Liver (tissue), 9 donors: ENCODE data around the gene OR52A1. TPM values are rescaled to one million over a fixed set of nuclear protein-coding genes. Genes with fewer than 3 reads are reported as not detected.

Source experiments
- DNase-seq: peaks from one replicate; pipeline ENCODE4 v3.0.0-alpha.2; 2017; ENCODE audit warnings: low spot score
- H3K27ac ChIP-seq, 2 donors: one replicate each; pipeline ENCODE4 v1.7.0; 2013; ENCODE audit warnings: inconsistent platforms in 2 of 2, low read length in 2 of 2, control low read depth in 1 of 2, low read depth in 1 of 2, mild to moderate bottlenecking in 1 of 2
- H3K27me3 ChIP-seq, 4 donors: one replicate each; pipeline versions ENCODE4 v1.6.1 to v1.7.0; 2013; ENCODE audit warnings: low read length in 3 of 4, inconsistent platforms in 1 of 4, mild to moderate bottlenecking in 1 of 4, moderate library complexity in 1 of 4; ENCODE audit not compliant: control insufficient read depth in 4 of 4, insufficient read depth in 4 of 4
- H3K36me3 ChIP-seq, 4 donors: one replicate each; pipeline versions ENCODE4 v1.6.1 to v1.7.0; 2013; ENCODE audit warnings: low read length in 3 of 4, mild to moderate bottlenecking in 3 of 4, low read depth in 1 of 4, moderate library complexity in 1 of 4; ENCODE audit not compliant: control insufficient read depth in 4 of 4, insufficient read depth in 3 of 4
- H3K4me1 ChIP-seq, 4 donors: one replicate each; pipeline versions ENCODE4 v1.6.1 to v1.7.0; 2013; ENCODE audit warnings: low read length in 3 of 4, mild to moderate bottlenecking in 3 of 4, moderate library complexity in 1 of 4; ENCODE audit not compliant: control insufficient read depth in 4 of 4, insufficient read depth in 4 of 4
- H3K4me3 ChIP-seq, 3 donors: one replicate each; pipeline versions ENCODE4 v1.6.1 to v1.7.0; 2013; ENCODE audit warnings: low read length in 3 of 3, control low read depth in 1 of 3, low read depth in 1 of 3, mild to moderate bottlenecking in 1 of 3
- H3K9ac ChIP-seq, 2 donors: one replicate each; pipeline ENCODE4 v1.7.0; 2013; ENCODE audit warnings: low read length in 2 of 2, mild to moderate bottlenecking in 2 of 2, moderate library complexity in 2 of 2, control low read depth in 1 of 2, low read depth in 1 of 2
- H3K9me3 ChIP-seq, 4 donors: one replicate each; pipeline versions ENCODE4 v1.6.1 to v1.7.0; 2013; ENCODE audit warnings: low read length in 3 of 4; ENCODE audit not compliant: control insufficient read depth in 4 of 4
- ATF3 ChIP-seq: IDR thresholded peaks from 2 replicates; pipeline ENCODE4 v1.6.1; 2016; ENCODE audit warnings: antibody characterized with exemption
- CTCF ChIP-seq: fragments of 150-350 bp; IDR thresholded peaks from 2 replicates; pipeline ENCODE4 v1.5.1; 2017; ENCODE audit warnings: improper control_type of control experiment, low read depth, low read length; ENCODE audit not compliant: missing input control
- EGR1 ChIP-seq, 2 donors: IDR thresholded peaks; 2 replicates each; pipeline ENCODE4 v1.6.1; 2016 to 2018; ENCODE audit warnings: antibody characterized with exemption in 2 of 2, low read depth in 2 of 2
- FOXA1 ChIP-seq: IDR thresholded peaks from 2 replicates; pipeline ENCODE4 v1.6.1; 2016; ENCODE audit warnings: antibody characterized with exemption
- FOXA2 ChIP-seq: IDR thresholded peaks from 2 replicates; pipeline ENCODE4 v1.6.1; 2016; ENCODE audit warnings: antibody characterized with exemption
- GABPA ChIP-seq, 2 donors: IDR thresholded peaks in 1 of 2; conservative IDR thresholded peaks in 1 of 2; 2 replicates each; pipeline ENCODE4 v1.6.1; 2016; ENCODE audit warnings: antibody characterized with exemption in 2 of 2, mild to moderate bottlenecking in 1 of 2, moderate library complexity in 1 of 2
- HNF4A ChIP-seq, 2 donors: conservative IDR thresholded peaks; 2 replicates each; pipeline ENCODE4 v1.6.1; 2016; ENCODE audit warnings: antibody characterized with exemption in 2 of 2, mild to moderate bottlenecking in 2 of 2
- HNF4G ChIP-seq: IDR thresholded peaks from 2 replicates; pipeline ENCODE4 v1.6.1; 2016; ENCODE audit warnings: antibody characterized with exemption
- JUND ChIP-seq, 2 donors: IDR thresholded peaks; 2 replicates each; pipeline ENCODE4 v1.6.1; 2016; ENCODE audit warnings: antibody characterized with exemption in 2 of 2
- MAX ChIP-seq: IDR thresholded peaks from 2 replicates; pipeline ENCODE4 v1.6.1; 2016; ENCODE audit warnings: antibody characterized with exemption
- NR2F2 ChIP-seq: IDR thresholded peaks from 2 replicates; pipeline ENCODE4 v1.6.1; 2016; ENCODE audit warnings: antibody characterized with exemption
- RAD21 ChIP-seq, 2 donors: IDR thresholded peaks; 2 replicates each; pipeline ENCODE4 v1.6.1; 2016; ENCODE audit warnings: antibody characterized with exemption in 2 of 2, mild to moderate bottlenecking in 2 of 2
- REST ChIP-seq: IDR thresholded peaks from 2 replicates; pipeline ENCODE4 v1.6.1; 2016; ENCODE audit warnings: antibody characterized with exemption, mild to moderate bottlenecking
- RXRA ChIP-seq, 2 donors: IDR thresholded peaks; 2 replicates each; pipeline ENCODE4 v1.6.1; 2017 to 2018; ENCODE audit warnings: antibody characterized with exemption in 2 of 2, mild to moderate bottlenecking in 1 of 2
- SP1 ChIP-seq: IDR thresholded peaks from 2 replicates; pipeline ENCODE4 v1.6.1; 2018; ENCODE audit warnings: antibody characterized with exemption, mild to moderate bottlenecking
- TAF1 ChIP-seq: conservative IDR thresholded peaks from 2 replicates; pipeline ENCODE4 v1.6.1; 2016; ENCODE audit warnings: antibody characterized with exemption, mild to moderate bottlenecking
- YY1 ChIP-seq: IDR thresholded peaks from 2 replicates; pipeline ENCODE4 v1.6.1; 2016; ENCODE audit warnings: antibody characterized with exemption, mild to moderate bottlenecking
- ZBTB33 ChIP-seq: IDR thresholded peaks from 2 replicates; pipeline ENCODE4 v1.6.1; 2016; ENCODE audit warnings: antibody characterized with exemption
- WGBS: extraction: QIAGEN DNeasy Blood & Tissue Kit; methylation state at CpG from one replicate; pipeline ENCODE4 v1.1.7; 2013; 5-methylcytosine and 5-hydroxymethylcytosine counted together
- polyA plus RNA-seq, 2 donors: library from polyadenylated mRNA; stranded (reverse) in 1 of 2; unstranded in 1 of 2; fragments of 200-250 nt in 1 of 2; fragments of >200 nt in 1 of 2; fragmentation: Nextera tagmentation in 1 of 2; extraction: Ambion mirVana in 1 of 2; gene quantifications; one replicate each; pipeline versions ENCODE4 v1.2.1 to v1.2.3, GENCODE V29; 2013 to 2015
- total RNA-seq, 2 donors: library from RNA; depleted of rRNA; stranded (reverse); fragments of >200 nt; gene quantifications; one replicate each; pipeline ENCODE4 v1.2.3, GENCODE V29; 2014
- donor health status: healthy.
- donor health status: healthy.
- donor health status: healthy.
- donor health status: healthy.
- donor health status: healthy.

The OR52A1 gene
- total and polyA plus RNA-seq, 4 donors = not detected

- TF ChIP-seq REST = no peak
- TF ChIP-seq HNF4A (conservative IDR thresholded peaks at IDR 0.05) = no peak
- no peak for TF ChIP-seq NR2F2
These were observed 29.5 kb downstream of the OR52A1 start (continued) for GRCh38 chr11:5124891-5125620.

- no peak overlapping the region for H3K9ac ChIP-seq
- peak; percentile 84 for DNase-seq
These were observed 30.6 kb downstream of the OR52A1 start for GRCh38 chr11:5123802-5124521.

More at GRCh38 chr11:5123802-5124521, 30.6 kb downstream of the OR52A1 start:
- Histone ChIP-seq H3K27ac (no peak overlapping the region), H3K4me3 (no peak overlapping the region), H3K36me3 (no peaks in the 10 kb centered on the region), H3K9me3 (no peaks in the 10 kb centered on the region), H3K27me3 (no peaks in the 10 kb centered on the region), H3K4me1 (no peaks in the 10 kb centered on the region)
- 3% methylated on average over 4 of the region's 4 CpGs for WGBS
- TF ChIP-seq GABPA (IDR thresholded peaks at IDR 0.05 in 1 of 2, conservative IDR thresholded peaks at IDR 0.05 in 1 of 2) = no peak
- no peak for TF ChIP-seq FOXA1
- no peak for TF ChIP-seq RXRA (IDR thresholded peaks at IDR 0.05)
- TF ChIP-seq JUND (IDR thresholded peaks at IDR 0.05) = no peak
- TF ChIP-seq YY1 = peak; percentile 44
- no peak for TF ChIP-seq FOXA2
- TF ChIP-seq MAX = no peak
- no peak for TF ChIP-seq TAF1
- TF ChIP-seq RAD21 (IDR thresholded peaks at IDR 0.05) = peak; percentile 81 to 86
- no peak for TF ChIP-seq HNF4G
- no peak for TF ChIP-seq EGR1 (IDR thresholded peaks at IDR 0.05; ENCODE audit: low read depth in 2 of 2)
- TF ChIP-seq HNF4A (conservative IDR thresholded peaks at IDR 0.05) = no peak
- TF ChIP-seq NR2F2 = no peak
- peak; percentile 92 for TF ChIP-seq CTCF
- no peak for TF ChIP-seq REST
- no peak for TF ChIP-seq ATF3
- no peak for TF ChIP-seq ZBTB33
- TF ChIP-seq SP1 = no peak
